Measurements from ENCODE around the gene APEH.

The APEH gene

GRCh38 chr3:49718858-49719213 is 44.7 kb downstream of the APEH start:
- H3K4me3 ChIP-seq (ENCODE audit: low read depth, low read length): peak overlapping the region; percentile 48; the same call in 1 of the 2 replicates
- TF ChIP-seq, protein P1, sequence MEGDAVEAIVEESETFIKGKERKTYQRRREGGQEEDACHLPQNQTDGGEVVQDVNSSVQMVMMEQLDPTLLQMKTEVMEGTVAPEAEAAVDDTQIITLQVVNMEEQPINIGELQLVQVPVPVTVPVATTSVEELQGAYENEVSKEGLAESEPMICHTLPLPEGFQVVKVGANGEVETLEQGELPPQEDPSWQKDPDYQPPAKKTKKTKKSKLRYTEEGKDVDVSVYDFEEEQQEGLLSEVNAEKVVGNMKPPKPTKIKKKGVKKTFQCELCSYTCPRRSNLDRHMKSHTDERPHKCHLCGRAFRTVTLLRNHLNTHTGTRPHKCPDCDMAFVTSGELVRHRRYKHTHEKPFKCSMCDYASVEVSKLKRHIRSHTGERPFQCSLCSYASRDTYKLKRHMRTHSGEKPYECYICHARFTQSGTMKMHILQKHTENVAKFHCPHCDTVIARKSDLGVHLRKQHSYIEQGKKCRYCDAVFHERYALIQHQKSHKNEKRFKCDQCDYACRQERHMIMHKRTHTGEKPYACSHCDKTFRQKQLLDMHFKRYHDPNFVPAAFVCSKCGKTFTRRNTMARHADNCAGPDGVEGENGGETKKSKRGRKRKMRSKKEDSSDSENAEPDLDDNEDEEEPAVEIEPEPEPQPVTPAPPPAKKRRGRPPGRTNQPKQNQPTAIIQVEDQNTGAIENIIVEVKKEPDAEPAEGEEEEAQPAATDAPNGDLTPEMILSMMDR (IDR thresholded peaks at IDR 0.05; ENCODE audit: low read depth, low read length): no peak

- TF ChIP-seq, protein P1 (IDR thresholded peaks at IDR 0.05; ENCODE audit: low read depth, low read length): peak; percentile 21
Observed at GRCh38 chr3:49719214-49719884, 45.2 kb downstream of the APEH start, which contains the start of gene AMIGO3. AMIGO3 (minus strand) TSS chr3:49719684; CDS start chr3:49719465, 219 bp downstream.

GRCh38 chr3:49720855-49721595 is 46.9 kb downstream of the APEH start:
- TF ChIP-seq, protein P1 (IDR thresholded peaks at IDR 0.05; ENCODE audit: low read depth, low read length): no peak
- H3K4me3 ChIP-seq (ENCODE audit: low read depth, low read length): no peak overlapping the region

More at GRCh38 chr3:49719214-49719884, 45.2 kb downstream of the APEH start, which contains the start of gene AMIGO3:
- H3K4me3 ChIP-seq (ENCODE audit: low read depth, low read length): peak within 1 kb of the TSS; percentile 48

- TF ChIP-seq, protein P1 (IDR thresholded peaks at IDR 0.05; ENCODE audit: low read depth, low read length): no peak
- H3K4me3 ChIP-seq (ENCODE audit: low read depth, low read length): no peak overlapping the region
Observed at GRCh38 chr3:49721596-49721895, 47.4 kb downstream of the APEH start.

DNA sequence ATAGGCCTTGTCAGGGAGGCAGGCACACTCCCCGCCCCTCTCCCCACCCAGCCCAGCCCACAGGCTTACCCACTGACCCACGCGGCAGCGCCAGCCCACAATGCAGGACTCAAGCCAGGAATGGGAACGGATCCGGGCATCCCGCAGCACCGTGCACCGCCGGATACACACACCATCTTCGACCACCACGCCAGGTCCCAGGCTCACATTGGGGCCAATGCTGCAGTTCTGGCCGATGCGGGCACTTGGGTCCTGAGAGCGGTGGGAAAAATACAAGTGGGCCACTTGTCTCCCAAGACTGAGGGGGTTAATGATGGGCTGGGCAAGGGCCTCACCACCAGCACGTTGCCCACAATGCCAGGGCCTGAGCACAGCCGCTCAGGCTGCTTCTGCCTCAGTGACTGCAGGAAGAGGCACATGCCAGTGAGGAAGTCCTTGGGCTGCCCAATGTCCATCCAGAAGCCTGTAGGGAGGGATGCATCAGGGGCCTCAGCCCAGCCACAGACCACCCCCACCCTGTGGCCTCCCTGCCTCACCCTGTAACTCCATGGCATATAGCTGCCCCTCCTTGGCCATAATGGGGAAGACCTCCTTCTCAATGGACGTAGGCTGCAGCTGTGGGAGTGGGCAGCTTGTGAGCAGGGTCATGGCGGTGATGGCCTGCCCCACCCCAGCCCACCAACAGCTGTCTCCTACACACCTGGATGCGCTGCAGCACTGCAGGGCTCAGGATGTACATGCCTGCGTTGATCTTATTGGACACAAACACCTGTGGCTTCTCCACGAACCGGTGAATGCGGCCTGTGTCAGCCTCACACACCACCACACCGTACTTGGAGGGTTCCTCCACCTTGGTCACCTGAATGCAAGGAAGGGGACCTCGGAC is 48.0 kb downstream of the APEH start:
- H3K4me3 ChIP-seq (ENCODE audit: low read depth, low read length): peak overlapping the region; percentile 98
- TF ChIP-seq, protein P1 (IDR thresholded peaks at IDR 0.05; ENCODE audit: low read depth, low read length): no peak

DNA sequence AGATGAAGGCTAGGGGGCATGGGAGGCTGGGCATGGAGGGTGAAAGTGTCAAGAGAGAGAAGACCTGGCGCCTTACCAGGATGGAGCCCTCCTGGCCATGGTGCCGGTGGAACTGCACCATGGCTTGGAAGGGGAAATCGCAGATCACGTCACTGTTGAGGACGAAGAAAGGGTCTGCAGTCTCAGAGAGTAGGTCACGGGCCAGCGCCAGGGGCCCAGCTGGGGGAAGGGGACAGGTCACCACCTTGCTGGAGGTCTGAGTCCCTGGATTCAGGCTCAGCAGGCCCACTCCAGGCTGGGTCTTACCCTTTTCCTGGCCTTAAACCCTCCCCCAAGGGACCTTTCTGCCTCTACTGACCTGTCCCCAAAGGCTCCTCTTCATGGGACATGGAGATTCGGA is 48.7 kb downstream of the APEH start:
- peak overlapping the region; percentile 98 for H3K4me3 ChIP-seq (ENCODE audit: low read depth, low read length)
- TF ChIP-seq, protein P1 (IDR thresholded peaks at IDR 0.05; ENCODE audit: low read depth, low read length): no peak
